NCI-H2029 treated with DMSO at 0.1 percent for 48 hours (cell line): ENCODE results near the gene FYN.

Experiments
- DNase-seq: peaks from one replicate; lab custom pipeline; 2025; lab: John Stamatoyannopoulos, UW

The FYN gene

GRCh38 chr6:111707773-111708172, 165.5 kb downstream of the FYN start:
- DNase-seq: peak; percentile 30

GRCh38 chr6:111706841-111707391, 166.3 kb downstream of the FYN start:
- no peak for DNase-seq

GRCh38 chr6:111703723-111704122, 169.5 kb downstream of the FYN start:
- no peak for DNase-seq

GRCh38 chr6:111702268-111702667, 171.0 kb downstream of the FYN start:
- DNase-seq: no peak

GRCh38 chr6:111701146-111701545, 172.1 kb downstream of the FYN start:
- DNase-seq: no peak

- no peak for DNase-seq
Observed at GRCh38 chr6:111700135-111700690, 173.0 kb downstream of the FYN start.

- DNase-seq: no peak
Observed at GRCh38 chr6:111699123-111699522, 174.1 kb downstream of the FYN start.

- no peak for DNase-seq
Observed at GRCh38 chr6:111696814-111697213, 176.4 kb downstream of the FYN start.

GRCh38 chr6:111692327-111693164, 180.7 kb downstream of the FYN start:
- no peak for DNase-seq

- no peak for DNase-seq
Observed at GRCh38 chr6:111691345-111692225, 181.7 kb downstream of the FYN start.

GRCh38 chr6:111689946-111690345, 183.3 kb downstream of the FYN start:
- no peak for DNase-seq

GRCh38 chr6:111689419-111689818, 183.8 kb downstream of the FYN start:
- no peak for DNase-seq

GRCh38 chr6:111688331-111688730, 184.9 kb downstream of the FYN start:
- DNase-seq: no peak

- DNase-seq: no peak
Observed at GRCh38 chr6:111687652-111688051, 185.6 kb downstream of the FYN start.

- no peak for DNase-seq
Observed at GRCh38 chr6:111686932-111687266, 186.4 kb downstream of the FYN start.

- DNase-seq: no peak
Observed at GRCh38 chr6:111686249-111686931, 186.9 kb downstream of the FYN start.

GRCh38 chr6:111685526-111685925, 187.7 kb downstream of the FYN start:
- DNase-seq: no peak

GRCh38 chr6:111685058-111685457, 188.2 kb downstream of the FYN start:
- DNase-seq: peak; percentile 48

GRCh38 chr6:111683749-111684267, 189.4 kb downstream of the FYN start:
- DNase-seq: no peak

- DNase-seq: no peak
Observed at GRCh38 chr6:111683157-111683556, 190.1 kb downstream of the FYN start.

- no peak for DNase-seq
Observed at GRCh38 chr6:111681860-111682259, 191.4 kb downstream of the FYN start.
